ACC112 (cell line): ENCODE data around the gene MARK2.
A peak's percentile ranks its signal among the peaks of the same experiment; 100 is the strongest.

Experiments used
- H2AFZ ChIP-seq: fragments of 200-600 bp; sonication (generic); one replicate; pipeline ENCODE4 v1.6.0; 2017; ENCODE audit warnings: antibody characterized with exemption, low read length; ENCODE audit not compliant: unreplicated experiment
- H3K27ac ChIP-seq: fragments of 200-600 bp; sonication (generic); 2 replicates; pipeline ENCODE4 v1.5.1; 2014; ENCODE audit warnings: low read depth, mild to moderate bottlenecking, antibody characterized with exemption, low read length, moderate library complexity
- H3K27me3 ChIP-seq: fragments of 200-600 bp; sonication (generic); 2 replicates; pipeline ENCODE4 v1.6.1; 2014; ENCODE audit warnings: mild to moderate bottlenecking, antibody characterized with exemption, low read length, moderate library complexity, mixed read lengths; ENCODE audit not compliant: insufficient read depth
- H3K36me3 ChIP-seq: fragments of 200-600 bp; sonication (generic); 2 replicates; pipeline ENCODE4 v1.6.1; 2016; ENCODE audit warnings: mild to moderate bottlenecking, antibody characterized with exemption, low read length, moderate library complexity, mixed read lengths; ENCODE audit not compliant: insufficient read depth
- H3K4me1 ChIP-seq: fragments of 200-600 bp; sonication (generic); one replicate; pipeline ENCODE4 v1.6.1; 2016; ENCODE audit warnings: low read length, mixed read lengths; ENCODE audit not compliant: insufficient read depth, unreplicated experiment, control insufficient read depth
- H3K4me3 ChIP-seq: fragments of 200-600 bp; sonication (generic); 2 replicates; pipeline ENCODE4 v1.5.1; 2014; ENCODE audit warnings: mild to moderate bottlenecking, low read depth, low read length
- H3K79me2 ChIP-seq: fragments of 200-600 bp; sonication (generic); one replicate; pipeline ENCODE4 v1.6.0; 2016; ENCODE audit warnings: low read length; ENCODE audit not compliant: control insufficient read depth, unreplicated experiment, insufficient read depth

The MARK2 gene

GRCh38 chr11:63916837-63917691 is 78.2 kb downstream of the MARK2 start, which contains the start of gene RCOR2:
RCOR2 (minus strand) TSS chr11:63917164; CDS start chr11:63916456, 708 bp downstream.
- Histone ChIP-seq H3K4me3 (peak within 1 kb of the TSS; percentile 77), H2AFZ (no peak within 1 kb of the TSS), H3K36me3 (no peaks in the 10 kb centered on the region), H3K27ac (no peak within 1 kb of the TSS), H3K79me2 (no peaks in the 10 kb centered on the region), H3K4me1 (peaks cover 24% of the 10 kb centered on the region), H3K27me3 (no peaks in the 10 kb centered on the region)

GRCh38 chr11:63917692-63918506 is 79.0 kb downstream of the MARK2 start:
- no peaks in the 10 kb centered on the region for H3K27me3 ChIP-seq
- no peaks in the 10 kb centered on the region for H3K36me3 ChIP-seq
- no peak overlapping the region for H3K27ac ChIP-seq
- peak overlapping the region; percentile 77 for H3K4me3 ChIP-seq
- no peak overlapping the region for H2AFZ ChIP-seq
- H3K79me2 ChIP-seq = no peaks in the 10 kb centered on the region
- peaks cover 24% of the 10 kb centered on the region for H3K4me1 ChIP-seq

GRCh38 chr11:63918507-63919191 is 79.7 kb downstream of the MARK2 start:
- peak overlapping the region; percentile 1 for H2AFZ ChIP-seq

GRCh38 chr11:63919267-63920125 is 80.6 kb downstream of the MARK2 start:
- peak overlapping the region; percentile 50 for H3K4me3 ChIP-seq
- no peaks in the 10 kb centered on the region for H3K27me3 ChIP-seq
- H3K36me3 ChIP-seq = no peaks in the 10 kb centered on the region
- H3K27ac ChIP-seq = peak overlapping the region; percentile 22
- peaks cover 24% of the 10 kb centered on the region for H3K4me1 ChIP-seq
- H2AFZ ChIP-seq = peak overlapping the region; percentile 1
- no peaks in the 10 kb centered on the region for H3K79me2 ChIP-seq

More at GRCh38 chr11:63918507-63919191, 79.7 kb downstream of the MARK2 start:
- Histone ChIP-seq H3K79me2 (no peaks in the 10 kb centered on the region), H3K4me1 (peaks cover 24% of the 10 kb centered on the region), H3K27me3 (no peaks in the 10 kb centered on the region), H3K36me3 (no peaks in the 10 kb centered on the region), H3K4me3 (peak overlapping the region; percentile 77), H3K27ac (peak overlapping the region; percentile 22; the same call in 1 of the 2 replicates)

GRCh38 chr11:63920126-63920938 is 81.4 kb downstream of the MARK2 start:
- H2AFZ ChIP-seq = no peak overlapping the region
- H3K4me3 ChIP-seq = peak overlapping the region; percentile 50
- H3K36me3 ChIP-seq = no peaks in the 10 kb centered on the region
- no peaks in the 10 kb centered on the region for H3K79me2 ChIP-seq
- H3K27ac ChIP-seq = no peak overlapping the region
- peaks cover 24% of the 10 kb centered on the region for H3K4me1 ChIP-seq
- no peaks in the 10 kb centered on the region for H3K27me3 ChIP-seq

- no peak overlapping the region for H2AFZ ChIP-seq
- H3K36me3 ChIP-seq = no peaks in the 10 kb centered on the region
- H3K4me1 ChIP-seq = peaks cover 24% of the 10 kb centered on the region
- H3K27ac ChIP-seq = no peak overlapping the region
- no peaks in the 10 kb centered on the region for H3K79me2 ChIP-seq
- no peaks in the 10 kb centered on the region for H3K27me3 ChIP-seq
- H3K4me3 ChIP-seq = no peak overlapping the region
These were observed 82.1 kb downstream of the MARK2 start for GRCh38 chr11:63920939-63921417.

- no peaks in the 10 kb centered on the region for H3K79me2 ChIP-seq
- H3K27me3 ChIP-seq = no peaks in the 10 kb centered on the region
- no peaks in the 10 kb centered on the region for H3K36me3 ChIP-seq
- no peak overlapping the region for H3K4me3 ChIP-seq
- no peak overlapping the region for H2AFZ ChIP-seq
- no peak overlapping the region for H3K27ac ChIP-seq
- peaks cover 18% of the 10 kb centered on the region for H3K4me1 ChIP-seq
These were observed 83.8 kb downstream of the MARK2 start for GRCh38 chr11:63922673-63923192.

- Histone ChIP-seq H3K4me3 (no peak overlapping the region), H3K27ac (no peak overlapping the region), H3K79me2 (no peaks in the 10 kb centered on the region), H3K4me1 (peaks cover 15% of the 10 kb centered on the region), H2AFZ (no peak overlapping the region), H3K36me3 (no peaks in the 10 kb centered on the region), H3K27me3 (no peaks in the 10 kb centered on the region)
These were observed 84.4 kb downstream of the MARK2 start for GRCh38 chr11:63923319-63923718.

- Histone ChIP-seq H3K79me2 (no peaks in the 10 kb centered on the region), H3K4me1 (no peaks in the 10 kb centered on the region), H2AFZ (no peak overlapping the region), H3K27me3 (no peaks in the 10 kb centered on the region), H3K36me3 (no peaks in the 10 kb centered on the region), H3K4me3 (no peak overlapping the region), H3K27ac (no peak overlapping the region)
These were observed 90.7 kb downstream of the MARK2 start for GRCh38 chr11:63929616-63930015.
